Measurements from ENCODE around the gene MTA3. TPM values are rescaled to one million over a fixed set of nuclear protein-coding genes. Genes with fewer than 3 reads are reported as not detected.

The MTA3 gene
- polyA plus RNA-seq, 1 donor from 2014 or later = 11.2 TPM

DNA sequence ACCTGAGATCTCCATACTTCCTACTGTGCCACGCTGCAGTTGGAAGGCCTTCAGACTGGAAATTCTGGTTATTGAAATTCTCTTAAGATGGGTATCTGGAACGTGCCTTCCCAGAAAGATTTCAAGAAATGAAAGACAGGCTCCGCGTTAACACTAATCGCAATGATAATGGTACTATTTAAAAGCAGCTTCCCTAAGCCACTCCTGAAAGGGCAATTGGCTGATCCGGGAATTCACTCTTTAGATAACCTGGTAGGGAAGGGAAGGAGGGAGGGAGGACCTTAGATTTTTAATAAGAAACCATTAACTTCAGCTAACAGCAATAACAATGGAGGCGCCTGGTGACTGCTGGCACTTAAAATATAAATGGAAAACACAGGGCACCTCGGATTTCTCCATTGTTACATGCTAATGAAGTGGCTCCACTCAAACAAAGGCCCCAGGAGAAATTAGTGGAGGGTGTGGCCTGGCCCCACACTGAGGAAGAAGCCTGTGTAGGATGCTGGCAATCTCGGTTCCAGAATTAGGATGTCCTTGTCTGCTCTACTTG is 22.5 kb upstream of the MTA3 start:
- TF ChIP-seq POLR2AphosphoS5 (IDR thresholded peaks at IDR 0.05) (no peak), MXI1 (conservative IDR thresholded peaks at IDR 0.05; ENCODE audit: poor library complexity, severe bottlenecking) (no peak), TAF1 (IDR thresholded peaks at IDR 0.05; ENCODE audit: low read depth) (no peak), SMC3 (conservative IDR thresholded peaks at IDR 0.05; ENCODE audit: poor library complexity) (no peak), RAD21 (conservative IDR thresholded peaks at IDR 0.05) (no peak), EP300 (conservative IDR thresholded peaks at IDR 0.05; ENCODE audit: poor library complexity, severe bottlenecking) (no peak)
- TF ChIP-seq, protein P1, sequence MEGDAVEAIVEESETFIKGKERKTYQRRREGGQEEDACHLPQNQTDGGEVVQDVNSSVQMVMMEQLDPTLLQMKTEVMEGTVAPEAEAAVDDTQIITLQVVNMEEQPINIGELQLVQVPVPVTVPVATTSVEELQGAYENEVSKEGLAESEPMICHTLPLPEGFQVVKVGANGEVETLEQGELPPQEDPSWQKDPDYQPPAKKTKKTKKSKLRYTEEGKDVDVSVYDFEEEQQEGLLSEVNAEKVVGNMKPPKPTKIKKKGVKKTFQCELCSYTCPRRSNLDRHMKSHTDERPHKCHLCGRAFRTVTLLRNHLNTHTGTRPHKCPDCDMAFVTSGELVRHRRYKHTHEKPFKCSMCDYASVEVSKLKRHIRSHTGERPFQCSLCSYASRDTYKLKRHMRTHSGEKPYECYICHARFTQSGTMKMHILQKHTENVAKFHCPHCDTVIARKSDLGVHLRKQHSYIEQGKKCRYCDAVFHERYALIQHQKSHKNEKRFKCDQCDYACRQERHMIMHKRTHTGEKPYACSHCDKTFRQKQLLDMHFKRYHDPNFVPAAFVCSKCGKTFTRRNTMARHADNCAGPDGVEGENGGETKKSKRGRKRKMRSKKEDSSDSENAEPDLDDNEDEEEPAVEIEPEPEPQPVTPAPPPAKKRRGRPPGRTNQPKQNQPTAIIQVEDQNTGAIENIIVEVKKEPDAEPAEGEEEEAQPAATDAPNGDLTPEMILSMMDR (IDR thresholded peaks at IDR 0.05; ENCODE audit: poor library complexity, severe bottlenecking) = no peak
- Histone ChIP-seq H3K79me2 (replicated peaks; ENCODE audit: insufficient read depth, low read length) (no peaks in the 10 kb centered on the region), H3K9me2 (ENCODE audit: insufficient read depth, low read length) (no peaks in the 10 kb centered on the region), H3K9ac (ENCODE audit: low read length) (no peak overlapping the region), H3K4me3 (ENCODE audit: low read length) (no peak overlapping the region), H3K4me2 (ENCODE audit: low read length) (no peak overlapping the region), H2AFZ (ENCODE audit: low read depth, low read length) (no peak overlapping the region), H4K20me1 (ENCODE audit: insufficient read depth) (no peaks in the 10 kb centered on the region), H3K27ac (ENCODE audit: low read length) (no peak overlapping the region), H3F3A (ENCODE audit: insufficient read depth, low read length, poor library complexity, severe bottlenecking) (no peaks in the 10 kb centered on the region), H3K36me3 (ENCODE audit: insufficient read depth, low read length) (no peaks in the 10 kb centered on the region), H3K27me3 (ENCODE audit: insufficient read depth, low read depth, low read length) (no peaks in the 10 kb centered on the region), H3K9me3 (ENCODE audit: low read length) (no peaks in the 10 kb centered on the region)

DNA sequence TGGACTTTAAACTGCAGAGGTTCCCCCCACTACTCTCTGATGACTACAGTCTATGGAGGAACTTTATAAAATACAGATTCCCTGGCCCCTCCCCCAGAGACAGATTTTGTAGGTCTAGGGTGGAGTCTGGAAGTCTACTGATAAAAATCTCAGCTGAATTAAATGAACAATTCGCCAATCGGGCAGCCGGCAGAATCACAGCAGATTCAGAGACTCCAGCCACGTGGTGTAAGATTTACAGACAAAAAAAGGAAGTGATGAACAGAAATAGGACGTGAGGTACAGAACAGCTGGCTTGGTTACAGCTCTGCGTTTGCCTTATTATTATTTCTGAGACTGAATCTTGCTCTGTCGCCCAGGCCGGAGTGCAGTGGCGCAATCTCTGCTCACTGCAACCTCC is 21.4 kb upstream of the MTA3 start:
- no peaks in the 10 kb centered on the region for H4K20me1 ChIP-seq (ENCODE audit: insufficient read depth)
- H3K9ac ChIP-seq (ENCODE audit: low read length) = no peak overlapping the region
- no peaks in the 10 kb centered on the region for H3K9me3 ChIP-seq (ENCODE audit: low read length)
- no peaks in the 10 kb centered on the region for H3K36me3 ChIP-seq (ENCODE audit: insufficient read depth, low read length)
- no peak for TF ChIP-seq POLR2AphosphoS5 (IDR thresholded peaks at IDR 0.05)
- TF ChIP-seq MXI1 (conservative IDR thresholded peaks at IDR 0.05; ENCODE audit: poor library complexity, severe bottlenecking) = no peak
- no peak for TF ChIP-seq TAF1 (IDR thresholded peaks at IDR 0.05; ENCODE audit: low read depth)
- TF ChIP-seq EP300 (conservative IDR thresholded peaks at IDR 0.05; ENCODE audit: poor library complexity, severe bottlenecking) = no peak
- TF ChIP-seq, protein P1 (IDR thresholded peaks at IDR 0.05; ENCODE audit: poor library complexity, severe bottlenecking) = no peak
- no peak for TF ChIP-seq RAD21 (conservative IDR thresholded peaks at IDR 0.05)
- TF ChIP-seq, protein P2, sequence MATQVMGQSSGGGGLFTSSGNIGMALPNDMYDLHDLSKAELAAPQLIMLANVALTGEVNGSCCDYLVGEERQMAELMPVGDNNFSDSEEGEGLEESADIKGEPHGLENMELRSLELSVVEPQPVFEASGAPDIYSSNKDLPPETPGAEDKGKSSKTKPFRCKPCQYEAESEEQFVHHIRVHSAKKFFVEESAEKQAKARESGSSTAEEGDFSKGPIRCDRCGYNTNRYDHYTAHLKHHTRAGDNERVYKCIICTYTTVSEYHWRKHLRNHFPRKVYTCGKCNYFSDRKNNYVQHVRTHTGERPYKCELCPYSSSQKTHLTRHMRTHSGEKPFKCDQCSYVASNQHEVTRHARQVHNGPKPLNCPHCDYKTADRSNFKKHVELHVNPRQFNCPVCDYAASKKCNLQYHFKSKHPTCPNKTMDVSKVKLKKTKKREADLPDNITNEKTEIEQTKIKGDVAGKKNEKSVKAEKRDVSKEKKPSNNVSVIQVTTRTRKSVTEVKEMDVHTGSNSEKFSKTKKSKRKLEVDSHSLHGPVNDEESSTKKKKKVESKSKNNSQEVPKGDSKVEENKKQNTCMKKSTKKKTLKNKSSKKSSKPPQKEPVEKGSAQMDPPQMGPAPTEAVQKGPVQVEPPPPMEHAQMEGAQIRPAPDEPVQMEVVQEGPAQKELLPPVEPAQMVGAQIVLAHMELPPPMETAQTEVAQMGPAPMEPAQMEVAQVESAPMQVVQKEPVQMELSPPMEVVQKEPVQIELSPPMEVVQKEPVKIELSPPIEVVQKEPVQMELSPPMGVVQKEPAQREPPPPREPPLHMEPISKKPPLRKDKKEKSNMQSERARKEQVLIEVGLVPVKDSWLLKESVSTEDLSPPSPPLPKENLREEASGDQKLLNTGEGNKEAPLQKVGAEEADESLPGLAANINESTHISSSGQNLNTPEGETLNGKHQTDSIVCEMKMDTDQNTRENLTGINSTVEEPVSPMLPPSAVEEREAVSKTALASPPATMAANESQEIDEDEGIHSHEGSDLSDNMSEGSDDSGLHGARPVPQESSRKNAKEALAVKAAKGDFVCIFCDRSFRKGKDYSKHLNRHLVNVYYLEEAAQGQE (IDR thresholded peaks at IDR 0.05; ENCODE audit: borderline replicate concordance) = no peak
- no peak for TF ChIP-seq EZH2 (IDR thresholded peaks at IDR 0.05; ENCODE audit: borderline replicate concordance, insufficient read depth, low read length, poor library complexity, severe bottlenecking)
- no peak for TF ChIP-seq SMC3 (conservative IDR thresholded peaks at IDR 0.05; ENCODE audit: poor library complexity)
- no peak overlapping the region for H3K4me2 ChIP-seq (ENCODE audit: low read length)
- H3K9me2 ChIP-seq (ENCODE audit: insufficient read depth, low read length) = no peaks in the 10 kb centered on the region
- no peaks in the 10 kb centered on the region for H3K27me3 ChIP-seq (ENCODE audit: insufficient read depth, low read depth, low read length)
- H3K27ac ChIP-seq (ENCODE audit: low read length) = no peak overlapping the region
- H3F3A ChIP-seq (ENCODE audit: insufficient read depth, low read length, poor library complexity, severe bottlenecking) = no peaks in the 10 kb centered on the region
- no peak overlapping the region for H2AFZ ChIP-seq (ENCODE audit: low read depth, low read length)
- H3K79me2 ChIP-seq (replicated peaks; ENCODE audit: insufficient read depth, low read length) = no peaks in the 10 kb centered on the region
- H3K4me3 ChIP-seq (ENCODE audit: low read length) = no peak overlapping the region

Data from neural cell (in vitro differentiated cells).